Uterus (tissue), 2 donors: Measurements from ENCODE around the gene PNMA8B.

Source experiments
- POLR2A ChIP-seq, 2 donors: fragments of 450-650 bp; IDR thresholded peaks; one replicate each; pipeline ENCODE4 v1.6.1; 2016; ENCODE audit warnings: antibody characterized with exemption in 2 of 2, mild to moderate bottlenecking in 1 of 2, moderate library complexity in 1 of 2
- TF ChIP-seq, protein P1 (sequence below), 4 experiments: fragments of 200-600 bp in 2 of 4; fragments of 450-650 bp in 2 of 4; sonication (generic) in 2 of 4; IDR thresholded peaks; one replicate each; pipeline ENCODE4 v1.5.1; 2016 to 2019; ENCODE audit warnings: antibody characterized with exemption in 4 of 4, mild to moderate bottlenecking in 2 of 4, moderate library complexity in 1 of 4

DNA sequence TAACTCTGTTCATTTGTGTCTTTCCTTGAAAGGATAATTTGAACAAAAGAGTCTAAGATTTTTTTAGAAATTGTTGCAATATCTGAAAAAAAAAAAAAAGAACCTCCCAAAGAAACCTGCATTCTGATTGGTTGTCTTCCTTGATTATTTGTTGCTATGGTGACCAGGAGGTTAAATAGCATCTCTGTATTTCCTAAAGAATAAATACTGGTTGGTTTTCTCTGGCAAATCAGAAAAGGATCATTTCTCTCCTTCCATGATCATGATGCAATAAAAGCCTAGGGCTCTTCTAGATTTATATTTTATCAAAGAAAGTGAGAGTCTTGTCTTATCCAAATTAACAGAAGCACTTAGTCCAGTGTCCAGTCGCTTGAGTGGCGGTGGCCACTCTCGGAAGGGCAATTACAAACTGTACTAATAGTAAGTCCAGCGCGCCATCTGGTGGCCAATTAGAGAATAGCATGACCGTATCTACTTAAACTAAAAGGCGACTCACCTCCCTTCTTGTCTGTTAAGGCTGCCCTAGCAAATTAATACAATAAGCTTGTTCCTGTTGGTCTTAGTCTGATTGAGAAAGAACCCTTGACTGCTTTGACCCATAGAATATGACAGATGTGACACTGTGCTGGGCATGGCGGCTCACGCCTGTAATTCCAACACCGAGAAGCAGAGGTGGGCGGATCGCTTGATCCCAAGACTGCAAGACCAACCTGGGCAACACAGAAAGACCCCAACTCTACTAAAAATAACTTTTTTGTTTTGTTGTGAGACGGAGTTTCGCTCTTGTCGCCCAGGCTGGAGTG, 47.0 kb upstream of the PNMA8B start:
- TF ChIP-seq, protein P1, sequence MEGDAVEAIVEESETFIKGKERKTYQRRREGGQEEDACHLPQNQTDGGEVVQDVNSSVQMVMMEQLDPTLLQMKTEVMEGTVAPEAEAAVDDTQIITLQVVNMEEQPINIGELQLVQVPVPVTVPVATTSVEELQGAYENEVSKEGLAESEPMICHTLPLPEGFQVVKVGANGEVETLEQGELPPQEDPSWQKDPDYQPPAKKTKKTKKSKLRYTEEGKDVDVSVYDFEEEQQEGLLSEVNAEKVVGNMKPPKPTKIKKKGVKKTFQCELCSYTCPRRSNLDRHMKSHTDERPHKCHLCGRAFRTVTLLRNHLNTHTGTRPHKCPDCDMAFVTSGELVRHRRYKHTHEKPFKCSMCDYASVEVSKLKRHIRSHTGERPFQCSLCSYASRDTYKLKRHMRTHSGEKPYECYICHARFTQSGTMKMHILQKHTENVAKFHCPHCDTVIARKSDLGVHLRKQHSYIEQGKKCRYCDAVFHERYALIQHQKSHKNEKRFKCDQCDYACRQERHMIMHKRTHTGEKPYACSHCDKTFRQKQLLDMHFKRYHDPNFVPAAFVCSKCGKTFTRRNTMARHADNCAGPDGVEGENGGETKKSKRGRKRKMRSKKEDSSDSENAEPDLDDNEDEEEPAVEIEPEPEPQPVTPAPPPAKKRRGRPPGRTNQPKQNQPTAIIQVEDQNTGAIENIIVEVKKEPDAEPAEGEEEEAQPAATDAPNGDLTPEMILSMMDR (IDR thresholded peaks at IDR 0.05) = peak; percentile 85 to 93 (median 88)
- no peak for TF ChIP-seq POLR2A (IDR thresholded peaks at IDR 0.05)
